ENCODE results near the gene EPAS1.

DNA sequence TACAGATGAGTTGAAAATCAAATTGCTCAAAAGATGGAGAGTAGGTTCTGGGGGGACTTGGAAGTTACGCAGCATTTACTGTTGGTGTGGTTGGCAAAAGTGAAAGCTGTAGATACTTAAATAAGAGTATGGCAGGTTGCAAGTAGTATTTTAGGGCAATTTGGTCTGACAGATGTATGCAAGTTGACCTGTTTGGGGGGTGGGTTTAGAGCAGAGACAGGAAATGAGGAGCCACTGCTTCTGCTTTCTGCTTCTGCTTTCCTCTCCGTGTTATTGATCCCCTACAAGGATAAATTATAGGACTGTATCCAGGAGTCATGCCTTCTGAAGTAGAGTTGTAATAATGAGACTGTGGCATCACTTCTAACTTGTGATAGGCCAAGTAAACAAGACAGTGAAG lies 71.2 kb downstream of the EPAS1 start:
- TF ChIP-seq, protein P1, sequence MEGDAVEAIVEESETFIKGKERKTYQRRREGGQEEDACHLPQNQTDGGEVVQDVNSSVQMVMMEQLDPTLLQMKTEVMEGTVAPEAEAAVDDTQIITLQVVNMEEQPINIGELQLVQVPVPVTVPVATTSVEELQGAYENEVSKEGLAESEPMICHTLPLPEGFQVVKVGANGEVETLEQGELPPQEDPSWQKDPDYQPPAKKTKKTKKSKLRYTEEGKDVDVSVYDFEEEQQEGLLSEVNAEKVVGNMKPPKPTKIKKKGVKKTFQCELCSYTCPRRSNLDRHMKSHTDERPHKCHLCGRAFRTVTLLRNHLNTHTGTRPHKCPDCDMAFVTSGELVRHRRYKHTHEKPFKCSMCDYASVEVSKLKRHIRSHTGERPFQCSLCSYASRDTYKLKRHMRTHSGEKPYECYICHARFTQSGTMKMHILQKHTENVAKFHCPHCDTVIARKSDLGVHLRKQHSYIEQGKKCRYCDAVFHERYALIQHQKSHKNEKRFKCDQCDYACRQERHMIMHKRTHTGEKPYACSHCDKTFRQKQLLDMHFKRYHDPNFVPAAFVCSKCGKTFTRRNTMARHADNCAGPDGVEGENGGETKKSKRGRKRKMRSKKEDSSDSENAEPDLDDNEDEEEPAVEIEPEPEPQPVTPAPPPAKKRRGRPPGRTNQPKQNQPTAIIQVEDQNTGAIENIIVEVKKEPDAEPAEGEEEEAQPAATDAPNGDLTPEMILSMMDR (IDR thresholded peaks at IDR 0.05): no peak
- no peak for TF ChIP-seq POLR2A (IDR thresholded peaks at IDR 0.05)

Measured in uterus (tissue), 2 donors.